Keratinocyte (primary cell): ENCODE measurements around the gene INCA1. TPM values are rescaled to one million over a fixed set of nuclear protein-coding genes. Genes with fewer than 3 reads are reported as not detected.

Source experiments
- DNase-seq: peaks from one replicate; pipeline ENCODE4 v3.0.0-alpha.2; 2011; ENCODE audit warnings: low read depth, missing footprints, low spot score
- FAIRE-seq: peaks from 2 replicates; lab custom pipeline; 2011; peaks lifted over from hg19 to GRCh38; lab: Jason Lieb, UNC
- H2AFZ ChIP-seq: 2 replicates; pipeline ENCODE4 v1.6.0; 2012; ENCODE audit warnings: low read length, control low read depth, inconsistent platforms; ENCODE audit not compliant: control insufficient read depth
- H3K27ac ChIP-seq: 2 replicates; pipeline ENCODE4 v1.5.1; 2011; ENCODE audit warnings: low read length; ENCODE audit not compliant: control insufficient read depth, insufficient read depth
- H3K27me3 ChIP-seq: 3 replicates; pipeline ENCODE4 v1.6.0; 2011; ENCODE audit warnings: low read length; ENCODE audit not compliant: control insufficient read depth, insufficient read depth; ENCODE audit errors: extremely low read depth
- H3K36me3 ChIP-seq, 2 experiments: 2 replicates in 1 of 2; 3 replicates in 1 of 2; pipeline ENCODE4 v1.5.1; 2011; ENCODE audit warnings: low read length in 2 of 2, mild to moderate bottlenecking in 1 of 2; ENCODE audit not compliant: control insufficient read depth in 2 of 2, insufficient read depth in 2 of 2; ENCODE audit errors: extremely low read depth in 1 of 2
- H3K4me1 ChIP-seq: 3 replicates; pipeline ENCODE4 v1.5.1; 2011; ENCODE audit warnings: low read length; ENCODE audit not compliant: control insufficient read depth, insufficient read depth; ENCODE audit errors: extremely low read depth
- H3K4me2 ChIP-seq: 3 replicates; pipeline ENCODE4 v1.6.0; 2011; ENCODE audit warnings: low read depth, low read length; ENCODE audit not compliant: control insufficient read depth, insufficient read depth; ENCODE audit errors: extremely low read depth
- H3K4me3 ChIP-seq, 3 experiments: fragments of 200-600 bp in 1 of 3; sonication (generic) in 1 of 3; 2 replicates in 2 of 3; 3 replicates in 1 of 3; pipeline ENCODE4 v1.5.1; 2011 to 2016; ENCODE audit warnings: low read length in 3 of 3, mild to moderate bottlenecking in 3 of 3, control low read depth in 2 of 3, inconsistent platforms in 1 of 3, low read depth in 1 of 3, mixed read lengths in 1 of 3, mixed run types in 1 of 3, moderate library complexity in 1 of 3; ENCODE audit not compliant: control insufficient read depth in 2 of 3, insufficient read depth in 2 of 3; ENCODE audit errors: extremely low read depth in 1 of 3
- H3K79me2 ChIP-seq: 2 replicates; pipeline ENCODE4 v1.6.0; 2012; ENCODE audit warnings: low read length; ENCODE audit not compliant: control insufficient read depth, insufficient read depth
- H3K9ac ChIP-seq: 3 replicates; pipeline ENCODE4 v1.6.0; 2011; ENCODE audit warnings: low read length; ENCODE audit not compliant: control insufficient read depth, insufficient read depth; ENCODE audit errors: extremely low read depth
- H3K9me1 ChIP-seq: 3 replicates; pipeline ENCODE4 v1.6.0; 2011; ENCODE audit warnings: low read length; ENCODE audit not compliant: control insufficient read depth, insufficient read depth; ENCODE audit errors: extremely low read depth
- H3K9me3 ChIP-seq: 2 replicates; pipeline ENCODE4 v1.5.1; 2012; ENCODE audit warnings: low read depth, low read length; ENCODE audit not compliant: control insufficient read depth
- H4K20me1 ChIP-seq: 3 replicates; pipeline ENCODE4 v1.6.0; 2011; ENCODE audit warnings: low read length; ENCODE audit not compliant: control insufficient read depth, insufficient read depth; ENCODE audit errors: extremely low read depth
- CTCF ChIP-seq, 3 experiments: IDR thresholded peaks in 1 of 3; conservative IDR thresholded peaks in 1 of 3; optimal IDR thresholded peaks in 1 of 3; 2 replicates in 2 of 3; 3 replicates in 1 of 3; pipeline versions ENCODE3 to v1.5.1; 2011; ENCODE audit warnings: low read length in 3 of 3, mild to moderate bottlenecking in 3 of 3, moderate library complexity in 2 of 3, control low read depth in 1 of 3, inconsistent platforms in 1 of 3; ENCODE audit not compliant: insufficient read depth in 2 of 3; ENCODE audit errors: extremely low read depth in 1 of 3
- EZH2 ChIP-seq: IDR thresholded peaks from one replicate; pipeline ENCODE4 v1.6.1; 2012; ENCODE audit warnings: inconsistent platforms, mild to moderate bottlenecking, low read length, moderate library complexity
- dilution Hi-C: fragments of 300-500 bp; cut with MboI; formaldehyde crosslinking; loops from one replicate; pipeline ENCODE4 v1.7.0; 2020; ENCODE audit warnings: low sequenced_read_pairs; ENCODE audit not compliant: extremely low pct_ligation_motif_present
- polyA plus RNA-seq, 5 experiments: library from polyadenylated mRNA; depleted of rRNA in 3 of 5; stranded (reverse) in 3 of 5; stranded (forward) in 1 of 5; unstranded in 1 of 5; fragments of >200 nt; gene quantifications; 1 replicate in 1 of 5; 2 replicates in 3 of 5; 3 replicates in 1 of 5; pipeline versions ENCODE4 v1.2.1 to v1.2.3, GENCODE V29; 2011 to 2012; ENCODE audit warnings: missing spikeins in 2 of 5, low read depth in 1 of 5, low replicate concordance in 1 of 5

Gene INCA1
- polyA plus RNA-seq, 1 donor (not counting 4 experiments of a cell fraction or from before 2014, with no cell fraction given): 0.21 TPM

GRCh38 chr17:4958102-4958501 is 39.2 kb downstream of the INCA1 start:
- TF ChIP-seq CTCF (optimal IDR thresholded peaks at IDR 0.05 in 1 of 3, IDR thresholded peaks at IDR 0.05 in 1 of 3, conservative IDR thresholded peaks at IDR 0.05 in 1 of 3; ENCODE audit: extremely low read depth in 1 of 3, insufficient read depth in 2 of 3, low read length in 3 of 3): no peak
- no peak for TF ChIP-seq EZH2

GRCh38 chr17:4956493-4957061 is 40.7 kb downstream of the INCA1 start:
- Histone ChIP-seq H3K36me3 (peaks cover 9 to 15% of the 10 kb centered on the region in 2 experiments), H3K9me1 (peaks cover 2% of the 10 kb centered on the region), H3K79me2 (no peaks in the 10 kb centered on the region), H3K9me3 (no peaks in the 10 kb centered on the region), H3K27me3 (no peaks in the 10 kb centered on the region), H3K4me2 (no peak overlapping the region), H2AFZ (no peak overlapping the region), H3K27ac (no peak overlapping the region), H4K20me1 (no peaks in the 10 kb centered on the region), H3K9ac (no peak overlapping the region), H3K4me3 (no peak overlapping the region), H3K4me1 (peaks cover 11% of the 10 kb centered on the region)
- TF ChIP-seq CTCF (optimal IDR thresholded peaks at IDR 0.05 in 1 of 3, IDR thresholded peaks at IDR 0.05 in 1 of 3, conservative IDR thresholded peaks at IDR 0.05 in 1 of 3; ENCODE audit: extremely low read depth in 1 of 3, insufficient read depth in 2 of 3, low read length in 3 of 3) (peak; percentile 18 to 49 (median 28)), EZH2 (no peak)
- DNase-seq (no peak), FAIRE-seq (no peak)
- dilution Hi-C loops: no loop called here

More at GRCh38 chr17:4958102-4958501, 39.2 kb downstream of the INCA1 start:
- no peak overlapping the region for H2AFZ ChIP-seq
- H3K36me3 ChIP-seq: peaks cover 9 to 15% of the 10 kb centered on the region in 2 experiments
- no peaks in the 10 kb centered on the region for H4K20me1 ChIP-seq
- H3K27ac ChIP-seq: no peak overlapping the region
- H3K4me3 ChIP-seq: no peak overlapping the region
- H3K9me1 ChIP-seq: peaks cover 2% of the 10 kb centered on the region
- no peak overlapping the region for H3K4me2 ChIP-seq
- FAIRE-seq (no peak), DNase-seq (no peak)
- no peaks in the 10 kb centered on the region for H3K9me3 ChIP-seq
- no peaks in the 10 kb centered on the region for H3K79me2 ChIP-seq
- no peak overlapping the region for H3K9ac ChIP-seq
- dilution Hi-C loops: no loop called here
- no peaks in the 10 kb centered on the region for H3K27me3 ChIP-seq
- H3K4me1 ChIP-seq: peaks cover 8% of the 10 kb centered on the region
